IgD-negative memory B cell (primary cell): ENCODE results near the gene SHCBP1L. TPM values are rescaled to one million over a fixed set of nuclear protein-coding genes. Genes with fewer than 3 reads are reported as not detected.
A peak's percentile ranks its signal among the peaks of the same experiment; 100 is the strongest.

Source experiments
- H3K27ac Mint-ChIP-seq, 3 donors: one replicate each; pipeline ENCODE4 v1.8.0; 2020 to 2022; ENCODE audit warnings: mild to moderate bottlenecking in 3 of 3, mixed read lengths in 3 of 3, moderate library complexity in 1 of 3
- H3K27me3 Mint-ChIP-seq: one replicate; pipeline ENCODE4 v1.8.0; 2021; ENCODE audit warnings: mixed read lengths
- H3K36me3 Mint-ChIP-seq: one replicate; pipeline ENCODE4 v1.8.0; 2020; ENCODE audit warnings: mild to moderate bottlenecking, mixed read lengths
- H3K4me1 Mint-ChIP-seq, 3 donors: one replicate each; pipeline ENCODE4 v1.8.0; 2020 to 2022; ENCODE audit warnings: mixed read lengths in 3 of 3, mild to moderate bottlenecking in 1 of 3
- H3K4me3 Mint-ChIP-seq, 4 donors: one replicate each; pipeline ENCODE4 v1.8.0; 2020 to 2022; ENCODE audit warnings: mild to moderate bottlenecking in 4 of 4, mixed read lengths in 4 of 4, moderate library complexity in 3 of 4
- H3K9me3 Mint-ChIP-seq, 3 donors: one replicate each; pipeline ENCODE4 v1.8.0; 2020 to 2021; ENCODE audit warnings: mixed read lengths in 3 of 3, mild to moderate bottlenecking in 1 of 3
- polyA plus RNA-seq: library from polyadenylated mRNA; unstranded; fragments of 300-500 nt; fragmentation: Illumina TruSeq; gene quantifications from one replicate; pipeline ENCODE4 v1.2.3, GENCODE V29; 2021

Gene SHCBP1L
- polyA plus RNA-seq = not detected

DNA sequence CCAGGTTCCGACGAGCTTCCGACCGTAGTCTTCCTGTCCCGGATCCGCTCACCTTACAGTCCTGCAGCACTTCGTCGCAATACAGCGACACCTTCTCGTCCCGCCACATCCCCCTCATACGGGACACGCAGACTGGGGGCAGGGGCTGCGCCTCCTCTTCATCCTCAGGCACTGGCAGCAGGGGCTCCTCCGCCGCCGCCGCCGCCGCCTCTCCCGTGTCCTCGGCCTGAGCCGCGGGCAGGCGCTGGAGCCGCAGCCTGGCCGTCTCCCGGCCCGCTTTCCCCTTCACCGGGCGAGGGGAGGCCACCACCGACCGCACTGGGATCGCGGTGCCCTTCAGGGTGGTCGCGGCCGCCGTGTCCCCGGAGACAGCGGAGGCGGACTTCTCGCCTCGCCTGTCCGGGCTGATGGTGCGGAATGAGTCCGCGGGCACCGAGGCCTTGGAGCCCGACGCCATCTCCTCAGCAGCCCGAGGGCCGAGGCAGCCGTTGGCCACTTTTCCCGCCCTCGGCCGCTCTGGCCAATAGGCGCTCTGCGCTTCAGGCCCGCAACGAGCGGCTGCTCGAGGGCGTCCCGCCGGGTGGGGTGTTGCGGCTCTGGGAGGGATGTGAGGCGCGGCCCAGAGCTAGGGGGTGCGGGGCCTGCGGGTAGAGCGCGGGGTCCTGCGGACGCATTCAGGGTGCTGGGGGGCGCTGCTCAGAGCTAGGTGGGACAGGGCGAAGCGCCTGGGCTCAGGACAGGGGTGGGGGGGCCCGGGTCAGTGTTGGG lies at the start of gene SHCBP1L:
Gene SHCBP1L (minus strand): TSS at position 490 of the 768 bp plus-strand sequence. CDS start 33 bp downstream, at position 457.
- H3K27ac Mint-ChIP-seq = no peak within 1 kb of the TSS
- H3K36me3 Mint-ChIP-seq = peaks cover 2% of the 10 kb centered on the region
- peak within 1 kb of the TSS in 1 of 4 donors; percentile 12 for H3K4me3 Mint-ChIP-seq
- H3K4me1 Mint-ChIP-seq = peaks cover 0 to 1% (median 0%) of the 10 kb centered on the region in 3 donors
- peaks cover 0 to 3% (median 0%) of the 10 kb centered on the region in 3 donors for H3K9me3 Mint-ChIP-seq
- H3K27me3 Mint-ChIP-seq = peaks cover 10% of the 10 kb centered on the region

GRCh38 chr1:183002267-183002666 lies 49.3 kb upstream of the SHCBP1L start:
- Mint-ChIP-seq H3K9me3 (peaks cover 0 to 4% (median 0%) of the 10 kb centered on the region in 3 donors), H3K4me3 (no peak overlapping the region), H3K4me1 (peaks cover 0 to 3% (median 0%) of the 10 kb centered on the region in 3 donors), H3K27ac (no peak overlapping the region), H3K36me3 (no peaks in the 10 kb centered on the region), H3K27me3 (peaks cover 9% of the 10 kb centered on the region)

DNA sequence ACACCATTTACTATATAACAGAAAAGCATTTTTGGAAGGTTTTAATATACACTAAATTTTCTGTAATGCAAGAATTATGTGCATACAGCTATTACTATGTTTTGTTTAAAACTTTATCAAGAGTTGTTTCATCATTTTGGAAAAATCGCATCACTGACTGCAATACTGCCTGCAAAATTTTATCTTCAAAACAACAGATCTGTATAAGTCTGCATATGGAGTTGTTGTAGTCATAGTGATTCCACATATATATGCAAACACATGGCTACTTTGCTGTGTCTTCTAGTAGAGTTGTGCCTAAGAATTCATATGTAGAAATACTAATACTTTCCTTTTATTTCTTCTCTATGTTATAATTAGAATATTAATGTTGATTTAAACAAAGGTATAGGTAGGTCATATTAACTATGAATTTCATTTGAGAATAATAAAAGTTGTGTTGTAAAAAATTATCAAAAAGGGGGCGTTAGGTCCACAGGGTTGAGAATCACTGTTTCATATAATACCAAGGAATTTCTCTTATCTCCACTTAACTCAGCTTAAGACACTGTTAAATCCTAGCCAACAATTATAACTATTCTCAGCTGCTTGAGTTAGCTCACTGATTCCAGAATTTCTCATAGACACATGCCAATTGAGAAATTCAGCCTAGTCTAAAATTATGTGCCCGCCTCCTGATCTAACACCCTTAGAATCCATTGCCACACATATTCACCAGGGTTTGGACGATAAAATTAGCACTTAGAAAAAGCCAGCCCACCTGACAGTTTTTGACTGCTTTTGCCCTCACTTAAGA lies 47.4 kb upstream of the SHCBP1L start:
- H3K4me3 Mint-ChIP-seq = no peak overlapping the region
- H3K27me3 Mint-ChIP-seq = peaks cover 10% of the 10 kb centered on the region

GRCh38 chr1:182998482-182998881 lies 45.5 kb upstream of the SHCBP1L start:
- no peaks in the 10 kb centered on the region for H3K9me3 Mint-ChIP-seq
- no peak overlapping the region for H3K27ac Mint-ChIP-seq
- H3K4me1 Mint-ChIP-seq = peaks cover 0 to 1% (median 0%) of the 10 kb centered on the region in 3 donors
- H3K4me3 Mint-ChIP-seq = no peak overlapping the region
- no peaks in the 10 kb centered on the region for H3K36me3 Mint-ChIP-seq
- peaks cover 10% of the 10 kb centered on the region for H3K27me3 Mint-ChIP-seq

More for the DNA sequence above, 47.4 kb upstream of the SHCBP1L start:
- no peaks in the 10 kb centered on the region for H3K36me3 Mint-ChIP-seq
- no peak overlapping the region for H3K27ac Mint-ChIP-seq
- H3K4me1 Mint-ChIP-seq = peaks cover 0 to 3% (median 0%) of the 10 kb centered on the region in 3 donors
- H3K9me3 Mint-ChIP-seq = no peaks in the 10 kb centered on the region

DNA sequence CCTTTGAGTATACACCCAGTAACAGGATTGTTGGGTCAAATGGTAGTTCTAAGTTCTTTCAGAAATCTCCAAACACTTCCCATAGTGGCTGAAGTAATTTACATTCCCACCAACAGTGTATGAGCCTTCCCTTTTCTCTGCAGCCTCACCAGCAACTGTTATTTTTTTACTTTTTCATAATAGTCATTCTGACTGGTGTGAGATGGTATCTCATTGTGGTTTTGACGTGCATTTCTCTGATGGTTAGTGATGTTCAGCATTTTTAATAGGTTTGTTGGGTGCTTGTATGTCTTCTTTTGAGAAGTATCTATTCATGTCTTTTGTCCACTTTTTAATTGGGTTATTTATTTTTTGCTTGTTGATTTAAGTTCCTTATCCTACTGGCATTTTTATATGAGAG lies 43.9 kb upstream of the SHCBP1L start:
- Mint-ChIP-seq H3K27ac (no peak overlapping the region), H3K4me3 (no peak overlapping the region), H3K36me3 (no peaks in the 10 kb centered on the region), H3K9me3 (no peaks in the 10 kb centered on the region), H3K27me3 (peaks cover 8% of the 10 kb centered on the region), H3K4me1 (peaks cover 0 to 1% (median 0%) of the 10 kb centered on the region in 3 donors)

DNA sequence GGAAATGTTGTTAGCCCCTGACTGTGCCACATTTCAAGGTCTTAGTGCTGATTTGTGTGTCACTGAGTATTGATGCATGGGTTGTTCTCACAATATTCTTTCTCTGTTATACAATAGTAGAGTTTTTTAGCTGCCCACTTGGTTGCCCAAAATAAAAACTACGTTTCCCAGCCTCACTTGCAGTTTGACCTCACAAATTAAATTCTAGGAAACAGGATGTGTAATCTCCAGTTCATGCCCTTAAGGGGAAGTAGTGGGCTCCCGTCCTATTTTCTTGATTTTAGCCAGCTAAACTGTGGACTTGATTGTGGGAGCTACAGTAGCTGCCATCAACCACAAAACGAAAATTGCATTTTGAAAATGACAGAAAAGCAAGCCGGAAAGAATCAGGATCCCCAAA lies 42.9 kb upstream of the SHCBP1L start:
- Mint-ChIP-seq H3K27me3 (peaks cover 6% of the 10 kb centered on the region), H3K27ac (no peak overlapping the region), H3K9me3 (no peaks in the 10 kb centered on the region), H3K4me1 (no peaks in the 10 kb centered on the region), H3K36me3 (no peaks in the 10 kb centered on the region), H3K4me3 (no peak overlapping the region)

- Mint-ChIP-seq H3K27me3 (peaks cover 5% of the 10 kb centered on the region), H3K36me3 (no peaks in the 10 kb centered on the region), H3K4me1 (no peaks in the 10 kb centered on the region), H3K27ac (no peak overlapping the region), H3K9me3 (no peaks in the 10 kb centered on the region), H3K4me3 (no peak overlapping the region)
These were observed 40.8 kb upstream of the SHCBP1L start for GRCh38 chr1:182993746-182994145.

DNA sequence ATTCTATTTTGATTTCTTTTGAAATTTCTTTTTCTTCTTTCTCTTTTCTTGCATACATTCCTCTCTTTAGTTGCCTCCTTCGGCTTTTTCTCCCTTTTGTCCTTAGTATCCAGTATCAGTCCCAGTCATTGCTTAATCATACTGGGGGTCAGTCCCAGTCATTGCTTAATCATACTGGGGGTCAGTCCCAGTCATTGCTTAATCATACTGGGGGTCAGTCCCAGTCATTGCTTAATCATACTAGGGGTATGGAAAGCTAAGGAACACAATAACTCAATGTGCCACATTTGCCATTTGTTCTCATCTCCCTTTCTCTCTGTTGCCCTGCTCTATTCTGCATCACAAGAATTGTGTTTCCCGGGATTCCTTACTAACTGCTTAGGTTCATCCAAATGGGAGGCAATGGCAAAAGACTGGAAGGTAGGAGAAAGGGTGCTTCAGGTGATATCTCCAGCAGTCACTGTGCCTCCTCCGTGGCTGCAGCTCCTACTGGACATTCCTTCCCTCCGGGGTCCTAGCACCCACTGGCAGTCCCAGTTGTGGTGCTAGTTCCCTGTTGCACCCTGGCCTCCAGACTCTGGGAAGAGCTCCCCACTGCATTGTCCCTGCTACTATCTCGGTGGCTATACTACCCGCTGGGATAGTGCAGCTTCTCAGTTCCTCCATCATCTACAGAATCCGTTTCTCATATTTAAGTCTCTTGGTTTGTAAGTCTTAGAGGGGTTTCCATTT lies 37.6 kb upstream of the SHCBP1L start:
- no peaks in the 10 kb centered on the region for H3K36me3 Mint-ChIP-seq
- no peaks in the 10 kb centered on the region for H3K4me1 Mint-ChIP-seq
- H3K9me3 Mint-ChIP-seq = no peaks in the 10 kb centered on the region
- H3K27ac Mint-ChIP-seq = no peak overlapping the region
- H3K4me3 Mint-ChIP-seq = no peak overlapping the region
- peaks cover 5% of the 10 kb centered on the region for H3K27me3 Mint-ChIP-seq

GRCh38 chr1:182985876-182986275 lies 32.9 kb upstream of the SHCBP1L start:
- no peak overlapping the region for H3K27ac Mint-ChIP-seq

DNA sequence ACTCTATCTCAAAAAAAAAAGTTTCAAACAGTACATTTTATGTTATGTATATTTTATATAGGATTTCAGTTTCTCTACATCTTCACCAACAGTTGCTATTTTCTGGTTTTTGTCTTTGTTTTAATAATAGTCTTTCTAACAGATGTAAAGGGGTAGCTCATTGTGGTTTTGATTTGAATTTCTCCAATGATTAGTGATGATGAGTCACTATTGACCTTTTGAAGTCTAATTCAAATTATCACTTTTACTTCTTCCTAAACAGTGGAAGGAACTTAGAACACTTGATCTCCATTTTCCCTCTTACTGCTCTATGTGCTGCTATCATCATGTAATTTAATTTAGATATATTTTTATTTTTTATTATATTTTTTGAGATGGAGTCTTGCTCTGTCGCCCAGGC lies 31.7 kb upstream of the SHCBP1L start:
- Mint-ChIP-seq H3K27me3 (peaks cover 8% of the 10 kb centered on the region), H3K9me3 (peaks cover 0 to 3% (median 1%) of the 10 kb centered on the region in 3 donors), H3K4me1 (no peaks in the 10 kb centered on the region), H3K27ac (no peak overlapping the region), H3K36me3 (peaks cover 2% of the 10 kb centered on the region), H3K4me3 (no peak overlapping the region)

More at GRCh38 chr1:182985876-182986275, 32.9 kb upstream of the SHCBP1L start:
- Mint-ChIP-seq H3K4me3 (no peak overlapping the region), H3K9me3 (peaks cover 0 to 3% (median 1%) of the 10 kb centered on the region in 3 donors), H3K36me3 (peaks cover 2% of the 10 kb centered on the region), H3K4me1 (no peaks in the 10 kb centered on the region), H3K27me3 (peaks cover 8% of the 10 kb centered on the region)

- Mint-ChIP-seq H3K27me3 (peaks cover 8% of the 10 kb centered on the region), H3K9me3 (peaks cover 0 to 3% (median 1%) of the 10 kb centered on the region in 3 donors), H3K36me3 (peaks cover 2% of the 10 kb centered on the region), H3K4me3 (no peak overlapping the region), H3K4me1 (no peaks in the 10 kb centered on the region), H3K27ac (no peak overlapping the region)
These were observed 31.2 kb upstream of the SHCBP1L start for GRCh38 chr1:182984138-182984537.

- peaks cover 2% of the 10 kb centered on the region for H3K36me3 Mint-ChIP-seq
- H3K4me1 Mint-ChIP-seq = no peaks in the 10 kb centered on the region
- H3K27me3 Mint-ChIP-seq = peaks cover 1% of the 10 kb centered on the region
- peaks cover 0 to 3% (median 0%) of the 10 kb centered on the region in 3 donors for H3K9me3 Mint-ChIP-seq
- no peak overlapping the region for H3K27ac Mint-ChIP-seq
- H3K4me3 Mint-ChIP-seq = no peak overlapping the region
These were observed 25.3 kb upstream of the SHCBP1L start for GRCh38 chr1:182978151-182978853.

- H3K27ac Mint-ChIP-seq = no peak overlapping the region
These were observed 24.5 kb upstream of the SHCBP1L start for GRCh38 chr1:182977480-182977879.

DNA sequence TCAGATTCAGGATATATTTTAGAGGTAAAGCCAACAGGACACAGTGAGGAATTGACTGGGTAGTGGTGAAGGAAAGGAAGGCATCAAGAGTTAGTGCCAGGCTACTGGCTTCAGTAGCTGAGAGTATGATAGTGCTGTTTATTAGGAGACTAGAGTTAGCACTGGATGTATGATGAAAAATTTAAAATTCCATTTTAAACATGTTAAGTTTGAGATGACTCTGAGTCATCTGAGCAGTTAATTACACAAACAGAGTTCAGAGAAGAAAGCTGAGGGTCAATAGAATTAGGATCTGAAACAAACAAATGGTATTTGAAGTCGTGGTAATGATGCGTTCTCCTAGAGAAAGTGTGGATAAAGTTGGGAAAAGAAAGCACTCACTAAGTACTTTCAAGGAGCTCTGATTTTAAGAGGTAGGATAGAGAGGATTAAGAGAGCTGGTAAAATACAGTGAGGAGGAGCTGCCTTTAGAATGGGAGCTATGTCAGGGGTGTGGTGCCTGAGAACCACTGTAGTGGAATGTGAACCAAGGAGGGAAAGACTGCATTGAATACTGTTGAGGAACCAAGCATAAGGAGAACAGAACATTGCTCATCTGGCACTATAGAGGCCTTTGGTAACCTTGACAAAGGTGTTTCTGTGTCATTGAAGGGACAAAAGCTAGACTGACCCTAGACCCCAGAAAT lies 21.7 kb upstream of the SHCBP1L start:
- Mint-ChIP-seq H3K9me3 (no peaks in the 10 kb centered on the region), H3K4me3 (no peak overlapping the region), H3K4me1 (no peaks in the 10 kb centered on the region), H3K36me3 (no peaks in the 10 kb centered on the region), H3K27me3 (peaks cover 4% of the 10 kb centered on the region), H3K27ac (no peak overlapping the region)

More at GRCh38 chr1:182977480-182977879, 24.5 kb upstream of the SHCBP1L start:
- H3K36me3 Mint-ChIP-seq = peaks cover under 1% of the 10 kb centered on the region
- H3K4me1 Mint-ChIP-seq = no peaks in the 10 kb centered on the region
- peaks cover 4% of the 10 kb centered on the region for H3K27me3 Mint-ChIP-seq
- no peak overlapping the region for H3K4me3 Mint-ChIP-seq
- peaks cover 0 to 1% (median 0%) of the 10 kb centered on the region in 3 donors for H3K9me3 Mint-ChIP-seq
